NCI-H187 treated with DMSO at 0.1 percent for 48 hours (cell line): ENCODE results near the gene KRT75.
"Not testable (repeated sequence)": the region's sequence is repeated elsewhere in the genome, so short reads cannot be mapped to it uniquely, and the experiment has no call there.

ENCODE experiments used
- DNase-seq: peaks from one replicate; lab custom pipeline; 2025; lab: John Stamatoyannopoulos, UW

KRT75 gene

DNA sequence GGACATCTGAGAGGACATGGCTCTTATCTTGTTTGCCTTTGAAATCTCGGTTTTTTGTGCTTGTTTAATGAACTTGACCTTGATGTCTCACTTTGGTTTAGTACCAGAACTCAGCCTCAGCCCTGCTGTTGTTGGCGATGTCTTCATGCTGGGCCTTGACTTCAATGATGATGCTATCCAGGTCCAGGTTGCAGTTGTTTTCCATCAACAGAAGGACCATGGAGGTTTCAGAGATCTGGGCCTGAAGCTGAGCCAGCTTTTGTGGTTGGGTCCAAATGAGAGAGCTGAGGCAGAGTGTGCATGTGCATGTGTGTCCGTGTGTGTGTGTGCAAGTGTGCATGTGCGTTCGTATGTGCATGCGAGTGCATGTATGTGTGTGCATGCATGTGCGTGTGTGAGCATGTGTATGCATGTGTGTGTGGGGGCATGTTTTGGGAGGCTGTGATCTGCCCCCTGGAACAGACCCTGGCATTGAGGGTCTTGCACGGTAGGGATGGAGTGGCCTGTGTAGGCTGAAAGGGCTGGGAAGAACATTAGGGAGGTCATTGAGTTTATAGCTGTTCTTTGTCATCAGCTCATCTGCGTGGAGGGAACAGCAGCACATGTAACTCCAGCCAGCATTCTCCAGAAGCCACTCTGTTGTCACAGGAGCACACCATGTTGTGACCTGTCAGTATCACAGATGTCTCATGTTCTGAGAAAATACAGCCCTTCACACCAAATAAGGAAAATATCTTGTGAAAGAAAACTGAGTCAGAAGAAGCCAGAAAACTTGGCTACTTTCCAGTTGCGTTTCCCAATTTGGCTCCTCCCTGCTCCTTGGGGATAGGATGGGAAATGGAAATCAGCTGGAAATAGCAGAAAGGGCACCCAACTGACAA is 18.1 kb downstream of the KRT75 start:
- DNase-seq: no peak

DNA sequence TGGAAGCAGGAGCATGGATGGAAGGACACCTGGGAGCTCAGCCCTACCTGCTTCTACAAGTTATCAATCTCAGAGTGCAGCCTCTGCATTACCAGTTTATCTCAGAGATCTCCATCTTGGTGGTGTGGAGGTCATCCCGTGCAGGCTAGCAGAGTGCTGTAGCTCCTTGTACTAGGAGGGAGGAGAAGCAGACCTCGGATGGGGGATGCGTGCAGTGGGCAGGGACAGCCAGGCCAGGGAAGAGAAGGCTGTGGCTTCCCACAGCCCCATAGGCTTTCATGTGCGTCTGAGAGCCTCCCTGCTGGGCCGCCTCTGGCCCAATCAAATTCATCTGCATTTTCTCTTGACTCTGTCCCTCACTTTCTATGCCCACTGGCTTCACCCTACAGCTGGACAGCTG is 19.2 kb downstream of the KRT75 start:
- DNase-seq: no peak

DNA sequence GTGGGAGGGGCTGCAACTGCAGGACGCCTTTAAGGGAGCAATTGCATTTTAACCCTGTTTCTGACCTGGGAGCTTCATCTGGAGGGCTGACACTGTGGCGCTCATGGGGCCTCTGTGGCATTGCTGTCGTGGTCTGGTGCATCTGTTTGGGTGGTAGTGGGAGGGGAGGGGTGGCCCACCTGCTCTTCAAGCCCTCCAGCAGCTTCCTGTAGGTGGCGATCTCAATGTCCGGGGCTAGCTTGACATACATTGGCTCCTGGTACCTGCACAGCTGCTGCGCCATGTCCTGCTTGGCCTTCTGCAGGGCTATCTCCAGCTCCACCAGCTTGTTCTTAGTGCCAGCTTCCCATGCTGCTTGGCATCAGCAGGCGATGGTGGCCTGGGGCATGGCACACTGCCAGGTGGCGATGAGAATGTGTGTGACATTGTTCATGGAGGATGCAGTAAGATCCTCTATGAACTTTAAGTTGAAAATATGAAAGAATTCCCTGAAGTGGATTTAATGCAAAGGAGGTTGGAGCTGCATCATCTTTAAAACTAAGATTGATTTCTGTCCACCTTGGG is 20.3 kb downstream of the KRT75 start:
- DNase-seq: no peak

DNA sequence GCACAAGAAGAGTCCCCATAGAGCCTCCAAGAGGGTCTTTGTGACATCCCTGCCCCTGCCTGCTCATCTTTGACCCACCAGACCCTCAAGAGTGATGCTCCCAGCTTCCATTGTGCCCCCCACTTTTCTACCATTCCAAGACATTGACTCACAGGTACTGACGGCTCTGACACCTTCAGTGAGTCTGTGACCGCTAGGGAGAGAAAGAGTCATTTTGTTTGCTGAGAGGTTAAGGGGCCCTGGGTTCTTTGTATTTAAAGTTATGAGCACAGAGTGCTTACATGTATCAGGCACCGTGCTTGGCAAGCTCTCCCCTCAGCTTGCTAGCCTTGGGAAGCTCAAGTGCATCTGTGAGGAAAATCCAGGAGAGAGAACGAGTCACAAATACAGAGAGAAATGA is 21.0 kb downstream of the KRT75 start:
- DNase-seq: no peak

DNA sequence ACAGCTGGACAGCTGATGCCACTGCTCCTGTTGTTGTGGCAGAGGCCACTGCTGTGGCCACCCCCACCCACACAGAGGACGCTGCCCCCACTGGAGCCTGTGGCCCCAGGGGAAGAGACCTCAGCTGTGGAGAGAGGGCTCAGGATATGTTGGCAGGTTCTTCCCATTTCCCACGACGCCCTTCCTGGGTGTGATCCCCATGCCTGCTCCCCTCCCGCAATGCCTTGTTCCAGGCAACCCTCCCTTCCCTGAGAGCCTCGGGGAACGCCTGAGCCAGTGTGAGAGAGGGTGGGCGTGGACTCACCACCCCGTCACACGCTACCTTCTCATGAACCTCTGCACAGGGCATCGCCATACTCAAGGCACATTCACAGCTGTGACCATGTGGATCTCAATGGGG is 22.4 kb downstream of the KRT75 start:
- no peak for DNase-seq

DNA sequence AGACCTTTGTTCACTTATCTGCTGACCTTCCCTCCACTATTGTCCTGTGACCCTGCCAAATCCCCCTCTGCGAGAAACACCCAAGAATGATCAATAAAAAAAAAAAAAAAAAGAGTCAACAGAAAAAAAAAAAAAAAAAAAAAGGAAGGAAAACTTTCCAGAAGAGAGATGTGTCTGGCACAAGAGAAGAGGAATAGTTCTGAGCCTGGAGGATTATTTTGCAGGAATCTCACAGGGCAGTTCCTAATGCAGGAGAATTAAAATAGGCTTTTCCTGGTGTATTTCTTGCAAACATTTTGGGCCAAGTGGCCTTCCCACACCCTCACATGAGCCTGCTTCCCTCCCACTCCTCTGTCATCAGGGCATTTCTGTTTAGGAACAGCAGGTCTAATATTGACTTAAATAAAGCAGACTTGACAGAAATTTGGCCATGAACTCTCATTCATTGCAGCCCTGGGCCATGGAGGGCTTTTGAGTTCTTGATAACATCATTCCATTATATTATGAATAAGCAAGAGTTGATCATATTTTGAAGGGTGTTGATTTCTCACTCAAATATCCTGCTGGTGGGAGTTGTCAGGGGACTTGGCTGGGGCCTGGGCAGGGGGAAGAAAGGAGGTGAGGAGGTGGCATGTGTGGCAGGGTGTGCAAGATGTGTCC is 23.5 kb downstream of the KRT75 start:
- not testable (repeated sequence) for DNase-seq

DNA sequence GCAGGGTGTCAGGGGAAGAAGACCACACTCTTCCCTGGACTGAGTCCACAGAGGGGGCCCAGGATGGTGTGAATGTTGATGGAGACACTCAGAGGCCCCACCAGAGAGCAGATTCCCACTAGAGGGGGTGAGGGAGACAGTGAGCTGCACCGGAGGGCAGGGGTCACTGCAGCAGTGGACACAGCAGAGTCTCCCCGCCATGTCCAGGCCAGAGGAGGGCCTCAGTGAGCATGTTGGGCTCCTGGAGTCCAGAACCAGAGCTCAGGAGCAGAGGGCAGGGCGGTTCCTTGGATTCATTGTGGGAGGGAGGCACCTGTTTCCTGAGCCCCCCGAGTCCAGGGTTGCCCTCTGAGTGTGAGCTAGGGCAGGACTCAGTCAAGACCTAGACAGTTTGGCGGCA is 26.3 kb downstream of the KRT75 start:
- DNase-seq: no peak

DNA sequence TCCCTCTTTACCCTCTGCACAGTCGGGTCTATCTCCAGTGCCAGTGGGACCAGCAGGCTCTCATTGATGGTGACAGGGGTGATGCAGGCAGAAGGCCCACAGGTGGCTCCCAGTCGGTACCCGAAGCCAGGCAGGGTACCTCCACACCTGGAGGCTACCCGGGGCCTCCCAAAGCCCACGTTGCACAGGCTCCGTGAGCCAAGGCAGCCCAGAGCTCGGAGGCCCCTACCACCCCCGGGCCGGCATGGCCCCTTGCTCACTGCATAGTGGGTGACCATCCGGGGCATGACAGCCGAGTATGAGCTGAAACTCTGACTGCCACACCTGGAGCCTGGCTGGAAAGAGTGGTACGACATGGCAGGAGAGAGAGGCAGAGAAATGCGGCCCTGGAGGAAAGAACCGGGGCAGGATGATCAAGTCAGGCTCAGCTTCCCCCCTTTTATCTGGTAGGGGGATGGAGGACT is 28.2 kb downstream of the KRT75 start, which contains the start of gene KRT82:
TSS of gene KRT82 (minus strand) at position 414 of the 464 bp plus-strand sequence. CDS start at position 356, 58 bp downstream.
- no peak for DNase-seq

DNA sequence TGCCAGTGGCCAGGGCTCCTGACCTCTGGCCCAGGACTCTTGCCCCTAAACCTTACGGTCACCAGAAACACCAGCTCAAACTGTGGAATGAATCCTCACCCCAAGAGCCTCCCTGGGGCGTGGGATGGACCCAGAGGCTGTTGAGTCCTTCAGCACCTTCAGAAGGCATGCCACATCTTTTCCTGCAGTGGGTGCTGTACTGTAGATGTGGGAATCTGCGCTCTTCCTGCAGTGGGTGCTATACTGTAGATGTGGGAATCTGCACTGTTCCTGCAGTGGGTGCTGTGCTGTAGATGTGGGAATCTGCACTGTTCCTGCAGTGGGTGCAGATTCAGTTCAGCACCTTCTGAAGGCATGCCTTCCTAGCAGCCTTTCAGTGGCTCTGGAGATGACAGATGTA is 29.2 kb downstream of the KRT75 start:
- no peak for DNase-seq

DNA sequence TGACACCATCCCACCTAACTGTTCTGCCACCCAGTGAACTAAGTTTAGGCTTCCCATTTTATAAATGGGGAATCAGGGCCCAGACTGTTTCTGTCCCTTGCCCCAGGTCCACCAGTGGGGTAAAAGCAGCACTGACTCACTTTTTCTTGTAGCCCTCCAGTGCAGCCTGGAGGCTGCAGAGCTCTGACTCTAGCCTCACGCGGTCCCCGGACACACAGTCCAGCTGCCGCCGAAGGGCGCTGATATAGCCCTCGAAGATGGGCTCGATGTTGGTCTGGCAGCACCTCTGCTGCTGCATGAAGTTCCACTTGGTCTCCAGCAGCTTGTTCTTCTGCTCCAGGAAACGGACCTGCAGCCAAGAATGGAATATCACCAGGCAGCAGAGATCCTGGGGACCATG is 30.6 kb downstream of the KRT75 start:
- no peak for DNase-seq

DNA sequence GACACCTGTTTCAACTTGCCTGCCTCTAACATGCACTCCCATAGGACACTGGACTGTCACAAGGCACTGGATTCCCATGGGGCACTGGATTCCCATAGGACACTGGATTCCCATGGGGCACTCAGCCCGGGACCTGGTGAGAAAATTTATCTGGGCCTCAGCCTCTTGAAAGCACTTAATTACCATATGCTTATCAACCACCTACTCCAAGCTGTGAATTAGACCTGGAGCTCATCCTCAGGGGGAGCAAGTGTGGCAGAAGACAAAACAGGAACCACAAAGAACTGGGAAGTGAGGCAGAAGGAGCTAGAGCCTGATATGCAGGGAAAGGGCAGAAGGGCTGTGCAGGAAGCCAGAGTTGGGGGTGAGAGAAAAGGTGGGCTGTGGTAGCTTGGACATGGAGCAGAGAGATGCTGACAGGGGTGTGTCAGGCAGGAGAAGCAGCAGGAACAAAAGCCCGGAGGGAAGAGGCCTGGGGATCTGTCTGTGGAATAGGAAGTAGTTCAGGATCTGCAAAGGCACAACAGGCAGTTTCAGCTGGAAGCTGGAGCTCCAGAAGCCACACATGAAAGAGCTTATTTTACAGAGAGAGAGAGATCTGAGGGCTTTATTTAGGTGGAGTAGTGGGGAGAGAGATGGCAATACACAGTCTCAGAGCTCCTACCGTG is 31.2 kb downstream of the KRT75 start:
- no peak for DNase-seq

DNA sequence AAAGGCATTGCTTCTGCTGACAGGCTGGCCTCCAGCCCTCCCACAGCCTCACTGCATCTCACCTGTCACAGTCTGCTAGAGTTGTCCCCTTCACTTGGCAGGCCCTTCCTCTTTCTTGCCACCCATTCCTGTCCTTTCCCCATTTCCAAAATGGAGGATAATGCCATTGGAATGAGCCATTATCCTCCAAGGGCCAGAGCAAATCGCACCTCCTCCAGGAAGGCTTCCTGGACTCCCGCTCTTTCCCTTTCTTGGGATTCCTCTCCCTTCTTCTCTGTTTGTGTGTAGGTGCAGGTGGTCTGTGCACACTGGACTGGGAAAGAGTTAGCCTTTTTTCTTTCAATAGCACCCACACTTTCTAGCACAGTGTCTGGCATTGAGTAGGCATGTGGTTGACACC is 31.8 kb downstream of the KRT75 start:
- no peak for DNase-seq

DNA sequence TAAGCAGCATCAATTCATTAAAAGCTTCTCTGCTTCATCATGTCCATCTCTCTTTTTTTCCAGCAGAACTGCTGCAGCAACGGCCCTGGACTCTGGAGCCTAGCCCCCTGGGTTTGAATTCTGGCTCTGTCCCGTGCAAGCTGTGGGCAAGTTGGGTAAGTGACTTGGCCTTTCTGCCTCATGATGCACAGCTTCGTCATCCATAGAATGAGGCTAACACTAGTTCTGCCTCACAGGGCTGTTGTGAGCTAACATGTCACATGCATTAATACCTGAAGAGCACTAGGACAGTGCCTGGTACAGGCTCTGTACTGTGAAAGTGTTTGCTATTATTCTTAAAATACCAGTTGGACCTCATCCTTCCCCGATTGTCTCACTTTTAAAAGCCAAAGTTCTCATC is 32.2 kb downstream of the KRT75 start:
- DNase-seq: no peak

DNA sequence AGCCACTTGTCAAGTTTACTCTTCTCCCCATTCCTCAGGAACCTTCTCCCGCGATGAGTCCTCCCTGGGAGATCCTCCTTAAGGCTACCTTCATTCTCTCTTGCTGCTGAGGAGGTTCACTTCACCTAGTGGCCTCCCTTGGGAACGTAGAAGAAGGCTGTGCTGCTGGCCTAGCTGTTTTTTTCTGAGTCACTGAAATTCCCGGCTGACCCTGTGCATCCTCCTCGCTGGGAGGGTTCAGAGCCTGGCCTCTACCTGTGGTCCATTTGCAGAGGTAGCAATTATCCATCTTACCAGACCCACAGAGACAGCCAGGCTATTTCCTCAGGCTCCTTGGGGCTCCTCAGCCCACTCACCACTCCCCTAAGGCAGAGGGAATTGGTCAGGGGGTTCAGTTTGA is 32.6 kb downstream of the KRT75 start:
- DNase-seq: no peak

DNA sequence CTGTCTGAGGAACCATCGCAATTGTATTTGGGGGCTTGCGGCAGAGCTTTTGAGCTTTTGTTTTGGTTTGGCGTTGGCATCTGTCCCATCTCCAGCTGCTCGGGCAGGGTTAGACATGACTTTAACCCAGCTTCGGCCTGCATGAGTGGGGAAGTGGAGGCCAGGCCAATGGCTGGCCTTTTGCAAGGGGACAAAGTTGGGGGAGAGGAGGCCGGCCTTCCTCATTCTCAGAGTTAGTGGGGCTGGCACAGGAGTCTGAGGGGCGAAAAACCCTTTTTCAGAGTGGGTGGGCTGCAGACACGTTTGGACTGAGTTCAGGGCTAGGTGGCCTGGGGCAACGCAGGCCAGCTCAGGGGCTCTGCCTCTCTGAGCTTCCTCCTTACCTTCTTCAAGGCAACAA is 33.3 kb downstream of the KRT75 start:
- no peak for DNase-seq

DNA sequence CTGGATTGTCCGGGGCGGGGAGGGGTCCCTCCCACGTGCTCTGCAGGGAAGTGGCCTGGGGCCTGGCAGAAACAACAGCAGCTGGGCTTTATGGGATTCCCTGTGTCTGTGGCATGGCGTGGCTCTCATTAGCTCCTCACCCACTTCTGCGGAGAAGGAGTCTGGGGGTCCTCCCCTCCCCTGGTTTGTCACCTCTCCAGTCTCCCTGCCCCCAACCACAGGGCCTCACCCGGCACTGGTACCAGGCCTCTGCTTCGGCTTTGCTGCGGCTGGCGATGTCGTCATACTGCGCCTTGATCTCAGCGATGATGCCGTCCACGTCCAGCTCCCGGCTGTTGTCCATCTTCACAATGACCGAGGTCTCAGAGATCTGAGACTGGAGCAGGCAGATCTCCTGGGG is 34.4 kb downstream of the KRT75 start:
- no peak for DNase-seq

DNA sequence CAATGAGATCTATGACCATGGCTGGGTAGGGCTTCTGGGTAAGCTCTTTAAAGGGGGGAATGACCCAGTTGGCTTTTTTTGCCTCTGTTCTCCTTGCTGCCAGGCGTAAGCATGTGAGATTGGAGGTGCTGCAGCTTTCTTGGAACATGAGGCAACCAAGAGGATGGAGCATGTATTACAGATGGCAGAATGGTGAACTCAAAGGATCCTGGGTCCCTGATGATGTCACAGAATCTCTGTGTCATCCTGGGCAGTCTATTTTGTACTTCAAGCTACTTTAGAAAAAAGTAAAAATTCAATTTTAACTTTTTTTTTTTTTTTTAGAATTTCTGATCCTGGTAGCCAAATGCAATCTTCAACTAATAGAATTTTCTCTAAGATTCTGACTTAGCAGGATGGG is 36.0 kb downstream of the KRT75 start:
- DNase-seq: no peak

DNA sequence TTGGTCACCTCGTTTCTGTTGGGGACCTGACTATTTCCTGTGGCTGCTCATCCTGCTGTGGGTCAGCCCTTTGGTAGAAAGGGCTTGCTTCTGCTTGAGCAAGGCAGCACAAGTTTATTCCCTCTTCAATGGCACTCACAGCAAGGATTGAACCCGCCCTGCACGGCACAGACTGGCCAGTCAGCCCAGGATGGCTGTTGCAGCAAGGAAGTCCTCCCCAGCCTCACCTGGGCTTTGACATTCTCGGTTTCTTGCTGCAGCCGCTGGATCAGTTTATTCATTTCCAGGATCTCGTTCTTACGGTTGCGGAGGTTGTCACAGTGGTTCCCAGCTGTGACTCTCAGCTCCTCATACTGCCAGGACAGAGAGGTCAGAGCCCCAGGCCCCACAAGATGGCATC is 37.5 kb downstream of the KRT75 start:
- no peak for DNase-seq

DNA sequence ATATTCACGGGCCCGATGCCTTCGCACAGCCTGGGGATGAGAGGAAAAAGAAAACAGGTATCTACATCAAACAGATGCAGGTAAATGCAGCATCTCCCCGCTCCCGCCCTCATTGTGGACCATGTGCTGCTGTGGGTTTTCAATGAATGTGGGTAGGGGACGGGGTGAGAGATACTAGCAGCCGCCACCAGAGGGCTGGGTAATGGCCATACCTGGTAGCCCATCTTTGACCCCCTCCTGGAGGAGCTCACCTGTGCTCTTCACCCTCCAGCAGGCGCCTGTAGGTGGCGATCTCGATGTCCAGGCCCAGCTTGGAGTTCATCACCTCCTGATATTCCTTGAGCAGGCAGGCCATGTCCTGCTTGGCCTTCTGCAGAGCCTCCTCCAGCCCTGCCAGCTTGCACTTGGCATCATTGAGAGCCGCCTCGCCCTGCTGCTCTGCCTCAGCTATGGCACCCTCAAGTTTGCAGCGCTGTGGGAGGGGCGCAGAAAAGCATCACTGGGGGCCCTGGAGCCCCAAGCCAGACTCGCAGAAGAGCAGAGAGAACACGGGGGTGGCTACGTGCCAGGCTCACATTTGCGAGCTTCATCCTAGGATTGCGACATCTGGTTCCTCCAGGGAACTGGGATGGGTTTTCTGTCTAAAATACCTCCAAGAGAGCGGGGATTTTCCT is 38.3 kb downstream of the KRT75 start:
- DNase-seq: no peak

DNA sequence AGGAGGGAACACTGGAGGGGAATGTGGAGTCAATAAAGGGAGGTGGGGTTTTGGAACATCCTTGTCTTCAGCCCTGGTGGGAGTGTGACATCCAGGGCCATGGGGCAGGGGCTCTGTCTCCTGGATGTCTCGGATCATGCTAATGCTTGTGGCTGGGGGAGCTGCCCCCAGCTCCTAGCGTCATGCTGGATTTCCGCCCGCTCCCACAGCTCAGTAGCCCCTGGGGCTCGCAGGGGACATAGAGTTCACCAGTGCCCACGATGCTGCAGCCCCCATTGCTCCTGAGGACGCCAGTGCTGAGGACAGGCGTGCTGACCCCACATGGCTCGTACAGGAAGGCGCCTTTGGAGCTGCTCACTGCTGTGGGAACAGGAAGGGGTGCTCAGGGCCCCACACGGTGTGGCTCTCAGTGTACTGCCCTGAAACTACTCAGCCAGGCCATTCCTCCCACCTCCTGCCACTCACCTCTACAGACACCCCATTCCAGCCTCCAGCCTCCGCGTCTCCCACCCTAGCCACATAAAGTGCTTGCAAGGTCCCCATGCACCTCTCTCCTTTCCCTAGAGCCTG is 39.2 kb downstream of the KRT75 start:
- DNase-seq: no peak

DNA sequence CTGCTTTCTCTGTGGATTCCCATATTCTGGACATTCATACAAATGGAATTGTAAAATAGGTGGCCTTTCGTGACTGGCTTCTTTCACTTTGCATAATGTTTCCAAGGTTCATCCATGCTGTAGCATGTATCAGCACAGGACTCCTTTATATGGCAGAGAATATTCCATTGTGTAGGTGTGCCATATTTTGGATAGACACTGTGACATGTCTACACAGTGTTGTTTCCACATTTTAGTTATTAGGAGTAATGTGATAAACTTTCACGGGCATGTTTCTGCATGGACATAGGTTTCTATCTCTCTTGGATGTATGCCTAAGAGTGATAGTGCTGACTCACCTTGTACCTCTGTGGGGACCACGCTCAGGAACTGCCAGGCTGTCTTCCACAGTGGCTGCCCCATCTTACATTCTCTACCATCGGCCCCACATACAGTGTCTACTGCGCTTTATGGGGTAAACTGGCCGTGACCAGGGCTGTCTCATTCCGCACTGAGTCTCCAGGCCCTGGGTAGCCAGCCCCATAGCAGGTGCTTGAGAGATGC is 41.6 kb downstream of the KRT75 start:
- no peak for DNase-seq
